ENCODE data around the gene PPP1CA.
"Not testable (repeated sequence)": the region's sequence is repeated elsewhere in the genome, so short reads cannot be mapped to it uniquely, and the experiment has no call there.

PPP1CA gene

DNA sequence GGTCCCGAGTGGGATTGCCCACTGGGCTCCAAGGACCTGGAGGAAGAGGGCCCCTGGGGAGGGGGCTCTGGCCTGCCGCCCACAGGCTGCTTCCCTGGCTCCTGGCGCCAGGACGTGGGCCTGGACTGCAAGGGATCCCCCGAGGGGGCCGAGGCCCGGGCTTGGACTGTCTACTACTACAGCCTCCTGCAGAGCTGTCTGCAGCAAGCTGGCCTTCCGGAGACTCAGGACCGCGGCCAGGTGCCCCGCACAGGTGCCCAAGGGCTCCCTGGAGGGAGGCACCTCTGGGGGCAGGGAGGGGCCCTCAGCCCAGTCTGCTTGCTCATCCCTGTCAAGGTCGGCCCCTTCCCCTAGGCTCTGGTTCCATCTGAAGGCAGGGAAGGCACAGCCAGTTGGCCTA lies 15.8 kb upstream of the PPP1CA start:
- DNase-seq (ENCODE audit: low read depth), result no peak

DNA sequence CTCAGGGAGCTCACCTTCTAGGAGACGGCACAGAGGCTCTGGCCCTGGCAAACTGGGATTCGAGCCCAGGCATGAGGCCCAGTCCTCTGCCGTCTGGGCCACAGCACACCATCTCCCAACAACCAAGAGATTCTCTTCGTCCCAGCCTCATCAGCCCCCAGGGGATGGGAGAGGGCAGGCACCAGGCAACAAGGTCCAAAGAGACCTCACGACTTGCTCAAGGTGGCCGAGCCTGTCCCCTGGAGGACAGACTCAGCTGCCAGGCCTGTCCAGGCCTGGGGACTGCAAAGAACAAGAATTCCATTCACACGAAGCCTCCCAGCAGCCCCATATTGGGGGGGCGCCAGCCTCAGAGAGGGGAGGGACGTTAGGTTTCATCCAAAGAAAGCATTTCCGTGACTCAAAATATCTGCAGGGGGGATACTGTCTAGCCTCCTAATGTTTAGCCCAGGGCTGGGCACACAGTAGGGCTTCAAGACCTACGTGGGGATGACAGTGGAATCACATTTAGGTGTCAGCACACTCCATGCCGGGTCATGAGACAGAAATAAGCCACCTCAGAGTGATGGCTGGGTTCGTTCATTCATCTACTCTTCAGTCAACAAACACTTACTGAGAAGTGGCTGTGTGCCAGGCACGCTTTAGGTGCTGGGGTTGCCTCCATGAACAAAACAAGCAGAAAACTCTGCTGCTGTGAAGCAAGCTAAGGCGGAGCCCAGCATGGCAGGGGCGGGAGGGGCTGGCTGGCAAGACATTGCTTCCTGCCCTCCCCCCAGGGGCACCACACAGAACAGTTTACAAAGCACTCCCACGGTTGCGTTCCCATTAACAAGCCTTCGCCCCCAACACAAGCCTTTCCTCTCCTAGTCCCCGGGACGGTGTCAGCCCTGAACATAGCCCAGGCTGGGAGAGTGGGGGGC lies 15.0 kb upstream of the PPP1CA start:
- DNase-seq (ENCODE audit: low read depth), result no peak

DNA sequence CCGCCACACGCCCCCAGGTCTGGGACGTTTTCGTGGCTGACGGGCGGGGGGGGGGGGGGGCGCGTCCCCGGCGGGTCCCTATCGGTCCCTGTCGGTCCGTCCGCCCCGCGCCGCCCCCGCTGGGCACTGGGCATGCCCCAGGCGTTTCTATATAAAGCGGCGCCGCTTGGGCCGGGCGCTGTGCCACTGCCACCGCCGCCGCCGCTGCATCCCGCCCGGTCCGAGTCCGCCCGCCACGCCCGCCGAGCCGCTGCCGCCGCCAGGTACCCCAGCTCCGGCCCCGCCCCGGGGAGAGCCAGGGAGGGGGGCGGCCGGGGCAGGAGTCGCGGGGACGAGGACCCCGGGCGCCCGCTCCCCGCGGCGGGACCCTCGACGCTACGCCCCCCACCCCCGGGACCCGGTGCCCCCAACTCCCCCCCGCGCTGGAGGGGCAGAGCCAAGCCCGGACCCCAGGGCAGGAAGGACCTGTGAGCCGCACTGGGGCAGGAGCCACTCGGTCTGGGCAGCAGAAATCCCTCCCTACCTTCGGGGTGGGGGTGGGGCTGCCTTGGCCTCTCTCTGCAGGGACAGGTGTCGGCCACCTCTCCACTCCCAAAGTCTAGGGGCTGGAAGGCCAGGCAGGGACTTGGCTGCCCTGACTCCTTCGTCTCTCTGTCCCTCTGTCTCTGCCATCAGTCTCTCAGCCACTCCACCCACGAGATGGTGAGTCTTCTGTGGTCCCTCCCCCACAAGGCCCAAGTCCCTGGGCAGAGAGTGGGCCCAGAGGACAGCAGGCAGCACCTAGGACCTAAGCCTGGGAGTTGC lies 14.0 kb upstream of the PPP1CA start, which contains the start of gene CARNS1:
TSS of gene CARNS1 (plus strand) at position 178 of the 804 bp plus-strand sequence. CDS start at position 700, 522 bp downstream.
- no peak for DNase-seq (ENCODE audit: low read depth)

DNA sequence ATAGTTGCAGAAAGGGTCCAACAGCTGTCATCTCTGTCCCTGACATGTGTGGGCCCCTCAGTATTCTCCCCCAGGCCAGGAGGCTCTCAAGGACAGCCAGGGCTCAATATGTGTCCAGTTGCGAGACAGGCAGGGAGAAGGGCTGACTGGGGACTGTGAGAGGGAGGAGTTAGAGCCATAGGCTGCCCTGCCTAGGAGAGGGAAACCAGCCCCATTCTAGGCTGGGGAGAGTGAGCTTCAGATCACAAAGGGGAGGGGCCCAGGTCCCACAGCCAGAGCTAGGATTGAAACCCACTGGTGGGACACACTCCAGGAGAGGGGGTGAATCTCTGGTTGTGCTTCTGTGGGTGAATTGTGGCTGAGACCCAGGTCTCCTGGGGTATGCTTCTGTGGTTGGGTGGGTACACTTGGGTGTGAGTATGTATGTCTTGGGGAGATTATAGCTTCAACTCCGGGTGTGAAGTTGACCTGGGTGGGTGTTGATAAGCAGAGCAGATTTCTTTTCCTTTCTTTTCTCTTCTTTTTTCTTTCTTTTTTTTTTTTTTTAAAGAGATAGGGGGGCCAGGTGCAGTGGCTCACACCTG lies 11.7 kb upstream of the PPP1CA start:
- DNase-seq (ENCODE audit: low read depth), result no peak

DNA sequence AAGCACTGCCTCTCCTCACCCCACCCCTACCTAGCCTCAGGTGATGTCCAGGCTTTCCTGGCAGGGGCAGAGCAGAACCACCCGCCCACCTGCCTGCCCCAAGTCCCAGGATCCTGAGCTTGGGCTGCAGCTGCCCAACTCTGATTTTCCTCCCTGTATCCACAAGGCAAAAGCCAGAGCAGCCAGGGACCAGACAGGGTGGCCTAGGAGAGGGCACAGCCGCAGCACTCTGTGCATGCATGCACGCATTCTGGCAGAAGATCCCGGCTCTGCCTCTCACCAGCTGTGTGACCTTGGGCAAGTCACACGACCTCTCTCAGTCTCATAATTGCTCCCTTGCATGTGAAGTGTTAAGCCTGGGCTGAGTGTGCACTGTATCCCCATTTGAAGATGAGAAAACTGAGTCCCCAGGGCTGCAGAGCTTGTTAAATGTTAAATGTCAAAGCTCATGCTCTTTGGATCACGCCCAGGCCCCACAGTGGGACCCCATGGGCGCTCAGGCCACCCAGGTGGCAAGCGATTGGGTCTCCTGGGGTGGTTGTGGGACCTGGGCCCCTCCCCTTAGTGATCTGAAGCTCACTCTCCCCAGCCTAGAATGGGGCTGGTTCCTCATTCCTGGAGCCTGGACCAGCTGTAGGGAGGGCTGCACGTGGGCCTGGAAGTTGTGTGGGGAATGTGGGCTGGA lies 11.0 kb upstream of the PPP1CA start:
- no peak for DNase-seq (ENCODE audit: low read depth)

DNA sequence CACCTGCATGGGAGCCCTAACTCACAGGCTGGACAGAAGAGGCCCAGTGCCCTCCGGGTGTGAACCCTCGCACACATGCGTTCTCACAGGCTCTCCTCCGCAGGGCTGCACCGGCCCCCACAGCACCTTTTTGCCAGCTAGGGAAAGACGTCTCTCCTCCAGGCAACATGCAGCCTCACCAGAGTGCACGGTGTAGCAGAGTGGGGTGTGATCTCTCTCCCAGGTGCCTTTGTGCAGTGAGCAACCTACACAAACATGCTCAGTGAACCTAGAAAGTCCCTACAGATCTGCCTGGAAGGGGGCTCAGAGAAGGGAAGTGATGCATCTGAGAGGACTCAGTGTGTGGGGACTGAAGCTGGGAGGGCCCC lies 10.1 kb upstream of the PPP1CA start:
- DNase-seq (ENCODE audit: low read depth), result no peak

DNA sequence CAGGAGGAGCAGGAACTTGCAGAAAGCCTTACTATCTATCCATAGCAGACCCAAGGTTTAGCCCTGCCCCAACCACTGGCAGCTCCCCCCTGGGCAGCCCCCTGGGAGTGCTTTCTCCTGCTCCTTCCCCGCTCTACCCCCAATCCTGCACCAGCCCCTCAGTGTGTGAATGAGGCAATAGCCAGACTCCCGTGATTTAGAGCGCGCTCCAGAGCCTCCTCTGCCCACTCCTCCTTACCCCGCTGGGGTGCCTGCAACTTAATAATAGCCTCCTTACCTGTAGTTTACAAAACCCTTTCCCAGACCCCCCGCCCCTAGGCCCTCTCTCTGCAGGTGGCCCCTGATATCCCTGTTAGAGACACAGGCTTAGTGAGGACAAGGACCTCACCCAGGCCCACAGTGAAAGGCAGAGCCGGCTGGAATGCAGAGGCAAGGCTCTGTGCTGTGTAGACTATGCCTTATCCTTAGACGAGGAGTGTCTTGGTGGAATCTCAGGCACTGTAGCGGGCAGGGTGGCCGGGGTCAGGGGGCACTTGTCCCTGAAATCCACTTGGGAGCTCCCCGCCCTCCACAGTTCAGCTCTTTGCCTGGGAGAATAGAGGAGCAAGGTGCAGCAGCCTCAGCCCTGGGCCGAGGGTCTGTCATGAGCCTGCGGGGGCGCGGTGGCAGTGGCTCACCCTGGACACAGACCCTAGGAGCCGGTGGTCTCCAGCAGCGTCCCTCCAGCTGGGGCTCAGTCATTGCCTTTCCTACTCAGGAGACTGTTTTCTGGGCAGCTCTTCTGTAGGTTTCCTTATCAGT lies 9.5 kb upstream of the PPP1CA start:
- DNase-seq (ENCODE audit: low read depth), result no peak

DNA sequence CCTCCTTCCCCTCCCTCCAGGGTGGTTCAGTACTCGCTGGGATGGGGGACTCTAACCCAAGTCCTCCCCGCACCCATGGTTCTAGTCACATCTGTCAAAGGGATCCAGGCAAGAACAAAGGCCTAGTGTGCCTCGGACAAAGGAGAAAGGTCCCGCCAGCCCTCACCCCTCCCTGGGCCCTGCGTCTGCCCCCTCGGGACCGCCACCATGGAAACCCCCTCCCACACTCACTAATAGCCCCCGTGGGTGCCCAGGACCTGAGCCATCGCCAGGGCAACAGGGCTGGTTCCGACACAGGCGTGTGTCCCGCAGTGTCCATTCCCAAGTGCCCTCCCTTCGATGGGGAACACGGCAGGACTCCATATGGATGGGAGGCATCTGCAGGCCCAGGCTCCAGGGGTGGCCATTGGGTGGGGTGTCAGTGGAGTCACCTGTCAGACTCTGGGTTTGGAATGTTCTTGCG lies 8.7 kb upstream of the PPP1CA start:
- DNase-seq (ENCODE audit: low read depth), result no peak

DNA sequence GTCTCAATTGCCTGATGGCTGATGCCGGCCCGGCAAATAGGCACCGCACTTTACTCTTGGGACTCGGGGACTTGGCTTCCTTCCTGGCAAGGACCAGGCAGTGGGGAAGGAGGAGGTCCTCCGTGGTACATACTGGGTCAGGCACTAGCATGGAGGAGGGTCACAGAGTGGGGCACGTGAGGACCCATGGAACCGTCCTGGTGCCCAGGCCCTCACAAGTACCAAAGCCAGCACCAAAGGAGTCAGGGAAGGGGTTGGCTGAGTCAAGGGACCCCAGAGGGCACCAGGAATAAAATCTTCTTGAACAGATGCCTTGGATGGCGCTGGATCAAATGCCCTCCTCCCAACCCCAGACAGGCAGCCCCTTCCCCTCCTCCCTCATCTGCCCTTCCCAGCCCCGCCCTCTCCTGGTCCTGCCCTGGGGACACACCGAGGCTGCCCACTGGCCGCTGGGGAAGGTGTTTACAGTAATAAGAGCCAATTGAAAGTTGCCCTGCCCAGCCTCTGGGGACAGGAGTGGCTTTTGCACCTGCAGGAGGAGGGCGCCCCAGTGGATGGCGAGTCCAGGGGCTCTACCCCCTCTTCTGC lies 8.2 kb upstream of the PPP1CA start:
- DNase-seq (ENCODE audit: low read depth), result no peak

DNA sequence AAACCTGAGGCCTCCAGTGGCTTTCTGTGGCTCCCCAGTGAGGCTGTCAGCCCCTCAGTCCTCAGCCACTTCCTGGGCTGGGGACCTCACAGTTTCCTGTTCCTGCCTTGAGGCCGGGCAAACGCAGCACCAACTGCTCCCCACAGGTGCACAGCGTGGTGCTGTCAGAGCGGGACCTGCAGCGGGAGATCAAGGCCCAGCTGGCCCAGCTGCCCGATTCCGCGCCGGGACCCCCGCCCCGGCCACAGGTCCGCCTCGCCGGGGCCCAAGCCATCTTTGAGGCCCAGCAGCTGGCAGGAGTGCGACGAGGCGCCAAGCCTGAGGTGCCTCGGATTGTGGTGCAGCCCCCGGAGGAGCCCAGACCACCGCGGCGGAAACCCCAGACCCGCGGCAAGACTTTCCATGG lies 7.6 kb upstream of the PPP1CA start:
- no peak for DNase-seq (ENCODE audit: low read depth)

DNA sequence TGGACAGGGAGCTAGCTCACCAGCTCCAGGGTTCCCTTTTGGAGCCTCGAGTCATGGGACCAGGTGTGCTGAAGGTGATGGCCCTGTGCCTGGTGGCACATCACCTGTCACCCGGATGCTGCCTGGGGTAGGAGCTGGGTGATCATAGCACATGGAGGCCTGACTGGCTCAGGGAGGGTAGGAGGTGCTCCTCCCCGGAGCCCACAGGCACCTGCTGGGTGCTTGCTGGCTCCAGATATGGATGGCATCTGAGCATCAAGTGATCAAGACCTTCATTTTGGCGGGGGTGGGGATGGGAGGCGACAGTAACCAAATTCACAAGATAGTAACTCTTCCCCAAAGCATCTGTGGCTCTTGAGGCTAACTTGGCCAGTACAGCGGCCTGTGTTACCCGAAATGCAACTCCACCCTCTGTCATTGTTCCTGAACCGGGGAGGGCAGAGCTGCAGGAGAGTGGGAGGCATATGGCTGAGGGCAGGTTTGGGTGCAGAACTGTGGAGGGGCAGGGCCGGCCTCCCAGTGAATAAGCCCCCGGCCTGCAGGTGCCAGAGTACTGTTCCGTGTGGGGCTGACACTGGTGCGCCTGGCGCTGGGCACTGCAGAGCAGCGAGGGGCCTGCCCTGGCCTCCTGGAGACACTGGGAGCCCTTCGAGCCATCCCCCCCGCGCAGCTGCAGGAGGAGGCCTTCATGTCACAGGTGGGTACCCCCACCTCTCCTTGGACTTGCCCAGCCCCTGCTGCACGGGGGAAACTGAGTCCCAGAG lies 7.0 kb upstream of the PPP1CA start:
- DNase-seq (ENCODE audit: low read depth), result no peak

DNA sequence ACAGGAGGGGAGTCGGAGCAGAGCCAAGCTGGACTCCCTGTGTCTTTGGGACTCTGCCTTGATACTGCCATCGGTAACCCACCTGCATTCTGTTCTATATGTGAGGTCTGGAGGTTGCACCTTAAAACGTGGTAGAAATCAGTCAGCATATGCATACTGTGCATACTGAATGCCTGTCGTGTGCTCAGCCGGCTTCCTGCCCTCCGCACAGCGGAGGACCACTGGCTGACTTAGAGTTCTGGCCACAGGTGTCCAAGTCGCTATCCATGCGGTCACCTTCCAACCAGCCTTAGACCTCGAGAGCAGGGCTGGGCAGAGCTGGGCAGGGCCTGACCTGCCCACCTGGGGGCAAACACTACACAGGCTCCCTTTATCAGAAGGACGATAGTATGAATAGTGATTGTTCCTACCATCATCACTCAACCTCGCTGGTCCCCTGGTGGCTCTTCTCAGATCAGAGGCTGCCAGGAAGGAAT lies 6.1 kb upstream of the PPP1CA start:
- no peak for DNase-seq (ENCODE audit: low read depth)

DNA sequence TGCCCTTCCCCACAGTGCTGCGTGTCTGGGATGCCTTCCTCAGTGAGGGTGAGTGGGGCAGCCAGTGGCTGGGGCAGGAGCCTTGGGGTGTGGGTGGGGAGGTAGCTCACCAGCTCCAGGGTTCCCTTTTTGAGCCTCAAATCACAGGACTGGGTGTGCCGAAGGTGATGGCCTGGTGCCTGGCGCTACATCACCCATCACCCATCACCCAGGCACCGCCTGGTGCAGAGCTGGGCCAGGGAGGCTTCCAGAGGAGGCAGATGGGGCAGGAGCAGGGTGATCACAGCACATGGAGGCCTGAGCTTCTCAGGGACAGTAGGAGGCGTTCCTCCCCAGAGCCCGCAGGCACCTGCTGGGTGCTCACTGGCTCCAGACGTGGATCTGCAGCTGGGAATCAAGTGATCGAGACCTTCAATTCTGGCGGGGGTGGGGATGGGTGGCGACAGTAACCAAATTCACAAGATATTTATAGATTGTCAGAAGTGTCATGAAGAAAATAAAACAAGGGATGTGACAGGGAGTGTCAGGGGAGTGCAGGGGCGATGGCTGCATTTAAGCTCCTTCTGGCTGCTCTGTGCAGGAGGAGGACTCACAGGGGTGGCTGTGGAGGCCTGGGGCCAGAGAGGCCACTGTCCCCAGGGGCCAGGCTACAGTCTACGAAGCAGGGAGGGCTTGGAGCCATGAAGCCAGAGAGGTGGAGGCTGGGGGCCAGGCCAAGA lies 5.5 kb upstream of the PPP1CA start:
- DNase-seq (ENCODE audit: low read depth), result no peak

DNA sequence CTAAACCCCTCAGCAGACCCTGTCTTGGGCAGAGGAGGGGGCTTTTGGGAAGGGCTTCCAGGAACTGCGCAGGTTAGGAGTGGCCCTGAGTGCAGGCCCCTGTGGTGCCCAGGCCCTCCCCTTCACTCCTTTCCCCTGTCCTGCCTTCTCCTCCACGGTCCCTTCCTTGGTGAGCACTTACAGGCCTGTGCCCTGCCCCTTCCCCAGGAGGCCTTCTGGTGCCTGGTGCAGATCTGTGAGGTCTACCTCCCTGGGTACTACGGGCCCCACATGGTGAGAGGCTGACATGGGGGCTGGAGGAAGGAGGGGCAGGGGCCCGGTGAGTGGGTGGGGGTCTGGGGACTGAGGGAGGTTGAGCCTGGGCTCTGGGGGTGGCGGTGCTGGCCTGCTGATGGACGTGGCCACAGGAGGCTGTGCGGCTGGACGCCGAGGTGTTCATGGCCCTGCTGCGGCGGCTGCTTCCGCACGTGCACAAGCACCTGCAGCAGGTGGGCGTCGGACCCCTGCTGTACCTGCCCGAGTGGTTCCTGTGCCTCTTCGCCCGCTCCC lies 4.8 kb upstream of the PPP1CA start:
- no peak for DNase-seq (ENCODE audit: low read depth)

DNA sequence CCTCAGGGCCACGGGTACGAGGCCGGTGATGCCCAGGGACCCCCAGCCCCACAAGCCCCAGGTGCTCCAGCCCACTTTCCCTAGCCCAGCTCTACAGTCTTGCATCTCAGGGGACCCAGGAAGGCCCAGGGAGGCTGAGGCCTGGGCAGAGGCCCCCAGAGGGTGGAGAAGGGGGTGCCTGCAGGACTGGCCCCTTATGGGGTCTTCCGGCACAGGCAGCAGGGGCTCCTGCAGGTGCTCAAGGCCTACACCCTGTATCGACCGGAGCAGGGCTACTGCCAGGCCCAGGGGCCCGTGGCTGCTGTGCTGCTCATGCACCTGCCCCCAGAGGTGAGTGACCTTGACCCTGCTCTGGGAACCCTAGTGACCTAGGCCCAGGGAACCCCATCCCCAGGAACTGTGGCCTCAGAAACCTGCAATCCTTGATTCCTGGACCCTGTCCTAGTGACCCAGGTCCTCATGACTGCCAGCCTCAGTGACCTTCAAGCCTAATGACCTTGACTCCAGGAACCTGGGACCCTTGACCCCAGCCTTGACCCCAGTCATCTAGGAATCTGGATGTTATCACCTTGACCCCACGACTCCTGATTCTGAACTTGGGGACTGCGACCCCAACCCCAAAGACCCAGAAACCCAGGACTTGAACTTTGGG lies 4.2 kb upstream of the PPP1CA start:
- no peak for DNase-seq (ENCODE audit: low read depth)

DNA sequence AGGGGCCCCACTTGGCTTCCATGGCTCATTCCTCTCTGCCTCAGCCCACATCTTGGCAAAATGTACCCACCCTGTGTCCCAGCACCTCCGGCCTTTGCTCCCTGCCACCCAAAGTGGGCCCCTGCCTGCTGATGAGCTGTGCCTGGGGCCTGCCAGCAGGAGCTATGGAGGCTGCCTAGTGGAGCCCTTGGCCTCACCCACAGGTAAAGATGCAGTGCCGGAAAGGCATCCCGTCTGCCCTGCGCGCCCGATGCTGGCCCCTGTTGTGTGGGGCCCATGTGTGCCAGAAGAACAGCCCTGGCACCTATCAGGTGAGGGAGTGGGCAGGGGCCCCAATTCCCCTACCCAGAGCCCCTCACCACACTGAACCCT lies 3.5 kb upstream of the PPP1CA start:
- no peak for DNase-seq (ENCODE audit: low read depth)

DNA sequence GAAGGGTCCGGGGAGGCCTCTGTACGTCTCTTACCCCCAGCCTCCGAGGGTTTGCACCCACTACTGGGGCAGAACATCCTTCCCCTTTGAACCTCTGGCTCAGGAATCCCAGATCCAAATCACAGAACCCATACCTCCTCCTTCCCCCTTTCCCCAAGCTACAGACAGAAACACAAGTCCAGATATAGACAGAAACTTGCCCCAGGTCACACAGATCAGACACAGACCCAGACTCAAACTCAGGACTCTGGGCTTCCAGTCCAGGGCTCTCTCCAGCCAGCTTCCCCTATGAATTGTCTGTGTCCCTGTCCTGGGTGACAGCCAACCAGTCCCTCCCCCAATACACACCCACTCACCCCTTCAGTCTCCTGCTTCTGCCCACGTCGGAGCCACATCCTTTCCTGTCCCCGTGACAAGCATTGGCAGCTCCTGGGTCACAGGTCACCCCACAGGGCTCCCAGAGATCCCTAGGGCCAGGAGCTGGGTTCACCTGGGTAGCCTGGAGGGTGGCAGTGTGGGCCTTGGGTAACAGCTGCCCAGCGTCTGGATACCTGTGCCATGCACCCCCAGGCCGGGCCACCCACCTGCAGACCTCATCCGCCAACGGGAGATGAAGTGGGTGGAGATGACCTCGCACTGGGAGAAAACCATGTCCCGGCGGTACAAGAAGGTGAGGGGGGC lies 3.0 kb upstream of the PPP1CA start:
- no peak for DNase-seq (ENCODE audit: low read depth)

DNA sequence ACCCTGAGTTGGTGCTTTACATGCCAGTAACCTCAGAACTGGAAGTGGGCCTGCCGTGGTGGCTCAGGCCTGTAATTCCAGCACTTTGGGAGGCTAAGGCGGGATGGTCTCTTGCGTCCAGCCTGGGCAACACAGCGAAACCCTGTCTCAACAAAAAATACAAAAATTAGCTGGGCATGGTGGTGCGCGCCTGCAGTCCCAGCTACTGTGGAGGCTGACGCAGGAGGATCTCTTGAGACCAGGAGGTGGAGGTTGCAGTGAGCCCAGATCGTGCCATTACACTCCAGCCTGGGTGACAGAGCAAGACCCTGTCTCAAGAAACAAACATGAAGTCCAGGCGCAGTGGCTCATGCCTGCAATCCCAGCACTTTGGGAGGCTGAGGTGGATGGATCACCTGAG lies 1.4 kb upstream of the PPP1CA start:
- DNase-seq (ENCODE audit: low read depth), result not testable (repeated sequence)
